ENCODE results near the gene OPTC. TPM values are rescaled to one million over a fixed set of nuclear protein-coding genes. Genes with fewer than 3 reads are reported as not detected.

The OPTC gene
- total RNA-seq, 5 donors from 2014 or later (not counting 1 experiment from before 2014, with no cell fraction given): not detected

- H3K9me3 Mint-ChIP-seq: no peaks in the 10 kb centered on the region
- DNase-seq (no peak), ATAC-seq (replicated peaks in 1 of 4) (no peak)
- no peaks in the 10 kb centered on the region for H3K4me1 ChIP-seq (ENCODE audit: control insufficient read depth in 1 of 2, extremely low read depth in 1 of 2, insufficient read depth in 2 of 2, low read length in 2 of 2)
- no peak overlapping the region for H3K4me3 ChIP-seq (ENCODE audit: control insufficient read depth in 1 of 2, extremely low read depth in 1 of 2, low read length in 1 of 2)
- CTCF ChIA-PET: no interaction called here
- H3K27me3 ChIP-seq (replicated peaks in 1 of 2; ENCODE audit: control insufficient read depth in 2 of 2, extremely low read depth in 1 of 2, insufficient read depth in 2 of 2, low read length in 1 of 2): peaks cover 0 to 38% of the 10 kb centered on the region in 2 experiments
- H3K36me3 ChIP-seq (ENCODE audit: control insufficient read depth in 2 of 2, extremely low read depth in 1 of 2, insufficient read depth in 1 of 2, low read length in 1 of 2): no peaks in the 10 kb centered on the region
- no peaks in the 10 kb centered on the region for H3K9me3 ChIP-seq
- H3K27ac ChIP-seq (ENCODE audit: low read length): no peak overlapping the region
- H3K36me3 Mint-ChIP-seq: no peaks in the 10 kb centered on the region
- peaks cover 26 to 33% of the 10 kb centered on the region in 2 donors for H3K27me3 Mint-ChIP-seq
- no peak overlapping the region for H3K4me3 Mint-ChIP-seq
- H3K27ac Mint-ChIP-seq: no peak overlapping the region
- WGBS (ENCODE audit: insufficient coverage): 85% methylated on average over 10 of the region's 17 CpGs
- no peaks in the 10 kb centered on the region for H3K4me1 Mint-ChIP-seq
- POLR2A ChIA-PET: no interaction called here
Measured at GRCh38 chr1:203450479-203451149, 43.3 kb upstream of the OPTC start.

GRCh38 chr1:203451836-203452784 lies 41.8 kb upstream of the OPTC start:
- ChIA-PET CTCF (interaction anchor here in 1 of 2 donors (0.5 kb wide), 1 partner anchor 311 kb away, joined by 4 read pairs; no protein-coding TSS in a partner anchor), POLR2A (no interaction called here)
- Histone ChIP-seq H3K9me3 (no peaks in the 10 kb centered on the region), H3K36me3 (ENCODE audit: control insufficient read depth in 2 of 2, extremely low read depth in 1 of 2, insufficient read depth in 1 of 2, low read length in 1 of 2) (no peaks in the 10 kb centered on the region), H3K27me3 (replicated peaks in 1 of 2; ENCODE audit: control insufficient read depth in 2 of 2, extremely low read depth in 1 of 2, insufficient read depth in 2 of 2, low read length in 1 of 2) (peaks cover 0 to 38% of the 10 kb centered on the region in 2 experiments), H3K27ac (ENCODE audit: low read length) (no peak overlapping the region), H3K4me3 (ENCODE audit: control insufficient read depth in 1 of 2, extremely low read depth in 1 of 2, low read length in 1 of 2) (no peak overlapping the region), H3K4me1 (ENCODE audit: control insufficient read depth in 1 of 2, extremely low read depth in 1 of 2, insufficient read depth in 2 of 2, low read length in 2 of 2) (no peaks in the 10 kb centered on the region)
- ATAC-seq (replicated peaks in 1 of 4): no peak
- 20% methylated on average over 1 of the region's 2 CpGs for WGBS (ENCODE audit: insufficient coverage)
- DNase-seq: no peak
- Mint-ChIP-seq H3K4me1 (no peaks in the 10 kb centered on the region), H3K36me3 (no peaks in the 10 kb centered on the region), H3K27me3 (peaks cover 29 to 38% of the 10 kb centered on the region in 2 donors), H3K9me3 (no peaks in the 10 kb centered on the region), H3K27ac (no peak overlapping the region), H3K4me3 (no peak overlapping the region)

GRCh38 chr1:203453016-203453415 lies 40.9 kb upstream of the OPTC start:
- ChIA-PET CTCF (interaction anchor here in 1 of 2 donors (0.5 kb wide), 1 partner anchor 310 kb away, joined by 4 read pairs; no protein-coding TSS in a partner anchor), POLR2A (no interaction called here)
- no peak overlapping the region for H3K27ac ChIP-seq (ENCODE audit: low read length)
- no peaks in the 10 kb centered on the region for H3K9me3 ChIP-seq
- Mint-ChIP-seq H3K36me3 (no peaks in the 10 kb centered on the region), H3K27ac (no peak overlapping the region), H3K4me1 (no peaks in the 10 kb centered on the region), H3K9me3 (no peaks in the 10 kb centered on the region), H3K27me3 (peaks cover 34 to 38% of the 10 kb centered on the region in 2 donors), H3K4me3 (no peak overlapping the region)
- WGBS (ENCODE audit: insufficient coverage): no CpG with 5 or more reads among the region's 5 CpGs
- ATAC-seq (replicated peaks in 1 of 4) (no peak), DNase-seq (no peak)
- H3K36me3 ChIP-seq (ENCODE audit: control insufficient read depth in 2 of 2, extremely low read depth in 1 of 2, insufficient read depth in 1 of 2, low read length in 1 of 2): no peaks in the 10 kb centered on the region
- H3K4me1 ChIP-seq (ENCODE audit: control insufficient read depth in 1 of 2, extremely low read depth in 1 of 2, insufficient read depth in 2 of 2, low read length in 2 of 2): no peaks in the 10 kb centered on the region
- peaks cover 0 to 38% of the 10 kb centered on the region in 2 experiments for H3K27me3 ChIP-seq (replicated peaks in 1 of 2; ENCODE audit: control insufficient read depth in 2 of 2, extremely low read depth in 1 of 2, insufficient read depth in 2 of 2, low read length in 1 of 2)
- H3K4me3 ChIP-seq (ENCODE audit: control insufficient read depth in 1 of 2, extremely low read depth in 1 of 2, low read length in 1 of 2): no peak overlapping the region

DNA sequence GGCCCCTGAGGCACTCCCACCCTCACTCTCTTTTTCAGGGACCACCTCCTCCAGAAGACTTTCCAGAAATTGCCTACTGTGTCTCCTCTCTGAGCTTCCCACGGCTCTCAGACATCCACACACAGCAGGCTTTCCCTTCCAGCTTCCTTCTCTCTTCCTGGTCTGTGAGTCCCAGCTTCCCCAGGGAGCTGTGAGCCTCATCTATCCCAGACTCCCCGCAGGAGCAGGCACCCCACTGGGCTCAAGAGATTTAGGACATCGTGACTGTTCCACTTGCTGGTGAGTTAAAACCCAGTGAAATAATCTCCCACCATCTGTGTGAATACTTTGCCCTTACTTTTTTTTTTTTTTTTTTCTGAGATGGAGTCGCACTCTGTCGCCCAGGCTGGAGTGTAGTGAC lies 40.3 kb upstream of the OPTC start:
- H3K4me3 Mint-ChIP-seq: no peak overlapping the region
- H3K9me3 ChIP-seq: no peaks in the 10 kb centered on the region
- H3K27ac ChIP-seq (ENCODE audit: low read length): no peak overlapping the region
- no peaks in the 10 kb centered on the region for H3K4me1 ChIP-seq (ENCODE audit: control insufficient read depth in 1 of 2, extremely low read depth in 1 of 2, insufficient read depth in 2 of 2, low read length in 2 of 2)
- ChIA-PET POLR2A (no interaction called here), CTCF (no interaction called here)
- no peaks in the 10 kb centered on the region for H3K9me3 Mint-ChIP-seq
- no peaks in the 10 kb centered on the region for H3K36me3 ChIP-seq (ENCODE audit: control insufficient read depth in 2 of 2, extremely low read depth in 1 of 2, insufficient read depth in 1 of 2, low read length in 1 of 2)
- no peak for ATAC-seq (replicated peaks in 1 of 4)
- no peaks in the 10 kb centered on the region for H3K36me3 Mint-ChIP-seq
- WGBS (ENCODE audit: insufficient coverage): 51% methylated on average over 2 of the region's 5 CpGs
- DNase-seq: no peak
- H3K27me3 Mint-ChIP-seq: peaks cover 37 to 38% of the 10 kb centered on the region in 2 donors
- H3K27ac Mint-ChIP-seq: no peak overlapping the region
- peaks cover 0 to 34% of the 10 kb centered on the region in 2 experiments for H3K27me3 ChIP-seq (replicated peaks in 1 of 2; ENCODE audit: control insufficient read depth in 2 of 2, extremely low read depth in 1 of 2, insufficient read depth in 2 of 2, low read length in 1 of 2)
- H3K4me1 Mint-ChIP-seq: no peaks in the 10 kb centered on the region
- H3K4me3 ChIP-seq (ENCODE audit: control insufficient read depth in 1 of 2, extremely low read depth in 1 of 2, low read length in 1 of 2): no peak overlapping the region

- 83% methylated on average over 18 of the region's 18 CpGs for WGBS (ENCODE audit: insufficient coverage)
- ATAC-seq (replicated peaks in 1 of 4): no peak
- H3K4me3 ChIP-seq (ENCODE audit: control insufficient read depth in 1 of 2, extremely low read depth in 1 of 2, low read length in 1 of 2): no peak overlapping the region
- H3K27ac Mint-ChIP-seq: no peak overlapping the region
- no peaks in the 10 kb centered on the region for H3K36me3 Mint-ChIP-seq
- H3K9me3 ChIP-seq: no peaks in the 10 kb centered on the region
- H3K36me3 ChIP-seq (ENCODE audit: control insufficient read depth in 2 of 2, extremely low read depth in 1 of 2, insufficient read depth in 1 of 2, low read length in 1 of 2): no peaks in the 10 kb centered on the region
- peaks cover 0 to 32% of the 10 kb centered on the region in 2 experiments for H3K27me3 ChIP-seq (replicated peaks in 1 of 2; ENCODE audit: control insufficient read depth in 2 of 2, extremely low read depth in 1 of 2, insufficient read depth in 2 of 2, low read length in 1 of 2)
- no peaks in the 10 kb centered on the region for H3K4me1 Mint-ChIP-seq
- H3K27me3 Mint-ChIP-seq: peaks cover 30 to 39% of the 10 kb centered on the region in 2 donors
- H3K27ac ChIP-seq (ENCODE audit: low read length): no peak overlapping the region
- H3K4me3 Mint-ChIP-seq: no peak overlapping the region
- CTCF ChIA-PET: no interaction called here
- POLR2A ChIA-PET: no interaction called here
- no peaks in the 10 kb centered on the region for H3K4me1 ChIP-seq (ENCODE audit: control insufficient read depth in 1 of 2, extremely low read depth in 1 of 2, insufficient read depth in 2 of 2, low read length in 2 of 2)
- no peak for DNase-seq
- H3K9me3 Mint-ChIP-seq: no peaks in the 10 kb centered on the region
Measured at GRCh38 chr1:203454986-203455471, 38.9 kb upstream of the OPTC start.

GRCh38 chr1:203455706-203456105 lies 38.2 kb upstream of the OPTC start:
- 100% methylated on average over 2 of the region's 3 CpGs for WGBS (ENCODE audit: insufficient coverage)
- Mint-ChIP-seq H3K9me3 (no peaks in the 10 kb centered on the region), H3K4me1 (no peaks in the 10 kb centered on the region), H3K27me3 (peaks cover 32 to 42% of the 10 kb centered on the region in 2 donors), H3K27ac (no peak overlapping the region), H3K36me3 (no peaks in the 10 kb centered on the region), H3K4me3 (no peak overlapping the region)
- POLR2A ChIA-PET: no interaction called here
- Histone ChIP-seq H3K36me3 (ENCODE audit: control insufficient read depth in 2 of 2, extremely low read depth in 1 of 2, insufficient read depth in 1 of 2, low read length in 1 of 2) (no peaks in the 10 kb centered on the region), H3K27me3 (replicated peaks in 1 of 2; ENCODE audit: control insufficient read depth in 2 of 2, extremely low read depth in 1 of 2, insufficient read depth in 2 of 2, low read length in 1 of 2) (peaks cover 0 to 33% of the 10 kb centered on the region in 2 experiments), H3K4me3 (ENCODE audit: control insufficient read depth in 1 of 2, extremely low read depth in 1 of 2, low read length in 1 of 2) (no peak overlapping the region), H3K27ac (ENCODE audit: low read length) (no peak overlapping the region), H3K9me3 (no peaks in the 10 kb centered on the region), H3K4me1 (ENCODE audit: control insufficient read depth in 1 of 2, extremely low read depth in 1 of 2, insufficient read depth in 2 of 2, low read length in 2 of 2) (no peaks in the 10 kb centered on the region)
- DNase-seq: no peak
- CTCF ChIA-PET: no interaction called here
- ATAC-seq (replicated peaks in 1 of 4): no peak

Measured in T-cell (primary cell).